DND-41 (cell line): ENCODE data around the gene TEAD1.

Experiments used
- EZH2 ChIP-seq: IDR thresholded peaks from 3 replicates; pipeline ENCODE4 v1.6.1; 2012; ENCODE audit warnings: borderline replicate concordance, low read depth, mild to moderate bottlenecking, moderate library complexity, low read length, inconsistent platforms; ENCODE audit not compliant: severe bottlenecking
- TF ChIP-seq, protein P1 (sequence below): IDR thresholded peaks from 2 replicates; pipeline ENCODE4 v1.5.1; 2012; ENCODE audit warnings: borderline replicate concordance, low read length, moderate library complexity, mild to moderate bottlenecking; ENCODE audit not compliant: poor library complexity, severe bottlenecking; ENCODE audit errors: extremely low read depth

DNA sequence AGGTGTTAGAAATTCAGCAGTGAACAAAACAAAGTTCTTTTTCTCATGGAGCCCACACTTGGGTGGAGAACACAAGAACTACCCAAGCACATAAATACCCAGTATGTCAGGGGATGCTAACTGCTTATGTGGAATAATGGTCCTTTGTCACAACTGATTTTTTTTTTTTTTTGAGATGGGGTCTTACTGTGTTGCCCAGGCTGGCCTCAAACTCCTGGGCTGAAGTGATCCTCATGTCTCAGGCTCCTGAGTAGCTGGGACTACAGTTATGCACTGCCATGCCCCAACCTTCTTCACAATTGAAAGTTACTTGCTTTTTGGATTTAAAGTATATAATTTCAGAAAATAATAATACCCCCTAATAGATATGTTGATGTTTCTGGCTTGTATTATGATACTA is 212.3 kb downstream of the TEAD1 start:
- TF ChIP-seq, protein P1, sequence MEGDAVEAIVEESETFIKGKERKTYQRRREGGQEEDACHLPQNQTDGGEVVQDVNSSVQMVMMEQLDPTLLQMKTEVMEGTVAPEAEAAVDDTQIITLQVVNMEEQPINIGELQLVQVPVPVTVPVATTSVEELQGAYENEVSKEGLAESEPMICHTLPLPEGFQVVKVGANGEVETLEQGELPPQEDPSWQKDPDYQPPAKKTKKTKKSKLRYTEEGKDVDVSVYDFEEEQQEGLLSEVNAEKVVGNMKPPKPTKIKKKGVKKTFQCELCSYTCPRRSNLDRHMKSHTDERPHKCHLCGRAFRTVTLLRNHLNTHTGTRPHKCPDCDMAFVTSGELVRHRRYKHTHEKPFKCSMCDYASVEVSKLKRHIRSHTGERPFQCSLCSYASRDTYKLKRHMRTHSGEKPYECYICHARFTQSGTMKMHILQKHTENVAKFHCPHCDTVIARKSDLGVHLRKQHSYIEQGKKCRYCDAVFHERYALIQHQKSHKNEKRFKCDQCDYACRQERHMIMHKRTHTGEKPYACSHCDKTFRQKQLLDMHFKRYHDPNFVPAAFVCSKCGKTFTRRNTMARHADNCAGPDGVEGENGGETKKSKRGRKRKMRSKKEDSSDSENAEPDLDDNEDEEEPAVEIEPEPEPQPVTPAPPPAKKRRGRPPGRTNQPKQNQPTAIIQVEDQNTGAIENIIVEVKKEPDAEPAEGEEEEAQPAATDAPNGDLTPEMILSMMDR: no peak
- no peak for TF ChIP-seq EZH2
